Raji (cell line): ENCODE results near the gene CSKMT.
A peak's percentile ranks its signal among the peaks of the same experiment; 100 is the strongest.

Experiments used
- POLR2A ChIP-seq: IDR thresholded peaks from 2 replicates; pipeline ENCODE4 v1.6.1; 2011; ENCODE audit warnings: low read depth, low read length, control low read depth; ENCODE audit not compliant: insufficient read depth

CSKMT gene

GRCh38 chr11:62676698-62677097 is 11.6 kb downstream of the CSKMT start:
- TF ChIP-seq POLR2A: no peak

DNA sequence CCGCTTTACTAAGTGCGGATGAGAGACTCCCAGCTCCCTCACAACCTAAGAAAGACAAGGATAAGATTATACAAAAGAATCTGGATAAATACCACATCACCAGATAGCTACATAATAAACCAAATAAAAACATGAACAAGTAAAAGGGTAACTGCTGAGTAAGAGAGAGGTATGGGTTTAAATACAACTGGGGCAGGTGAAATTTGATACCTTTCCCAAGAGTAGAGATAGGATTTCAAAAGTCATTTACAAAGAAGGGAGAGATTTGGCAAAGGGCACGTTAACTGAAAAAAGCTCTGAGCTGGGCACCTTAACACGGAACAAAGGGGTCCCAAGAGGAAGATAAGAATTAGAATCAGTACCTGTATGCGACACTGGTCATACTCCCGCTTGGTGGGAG is 12.0 kb downstream of the CSKMT start:
- TF ChIP-seq POLR2A: no peak

DNA sequence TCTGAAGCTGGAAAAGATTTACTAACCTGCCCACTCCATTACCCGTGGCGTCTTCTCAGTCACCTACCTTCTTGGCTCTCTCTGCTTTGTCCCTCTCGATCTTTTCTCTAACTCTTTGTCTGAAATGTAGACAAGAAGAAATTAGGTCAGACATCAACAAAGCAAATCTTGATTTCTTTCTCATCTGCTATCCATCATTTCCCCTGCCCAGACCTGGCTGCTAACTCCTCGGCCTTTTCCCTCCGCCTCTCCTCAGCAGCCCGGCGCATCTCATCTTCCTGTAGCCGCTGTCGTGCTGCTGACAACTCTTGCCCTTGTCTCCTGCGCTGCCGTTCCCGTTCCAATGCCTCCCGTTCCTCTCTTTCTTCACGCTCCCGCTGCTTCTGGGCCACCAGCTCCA is 12.6 kb downstream of the CSKMT start:
- no peak for TF ChIP-seq POLR2A

- no peak for TF ChIP-seq POLR2A
These were observed 13.3 kb downstream of the CSKMT start for GRCh38 chr11:62678433-62678769.

DNA sequence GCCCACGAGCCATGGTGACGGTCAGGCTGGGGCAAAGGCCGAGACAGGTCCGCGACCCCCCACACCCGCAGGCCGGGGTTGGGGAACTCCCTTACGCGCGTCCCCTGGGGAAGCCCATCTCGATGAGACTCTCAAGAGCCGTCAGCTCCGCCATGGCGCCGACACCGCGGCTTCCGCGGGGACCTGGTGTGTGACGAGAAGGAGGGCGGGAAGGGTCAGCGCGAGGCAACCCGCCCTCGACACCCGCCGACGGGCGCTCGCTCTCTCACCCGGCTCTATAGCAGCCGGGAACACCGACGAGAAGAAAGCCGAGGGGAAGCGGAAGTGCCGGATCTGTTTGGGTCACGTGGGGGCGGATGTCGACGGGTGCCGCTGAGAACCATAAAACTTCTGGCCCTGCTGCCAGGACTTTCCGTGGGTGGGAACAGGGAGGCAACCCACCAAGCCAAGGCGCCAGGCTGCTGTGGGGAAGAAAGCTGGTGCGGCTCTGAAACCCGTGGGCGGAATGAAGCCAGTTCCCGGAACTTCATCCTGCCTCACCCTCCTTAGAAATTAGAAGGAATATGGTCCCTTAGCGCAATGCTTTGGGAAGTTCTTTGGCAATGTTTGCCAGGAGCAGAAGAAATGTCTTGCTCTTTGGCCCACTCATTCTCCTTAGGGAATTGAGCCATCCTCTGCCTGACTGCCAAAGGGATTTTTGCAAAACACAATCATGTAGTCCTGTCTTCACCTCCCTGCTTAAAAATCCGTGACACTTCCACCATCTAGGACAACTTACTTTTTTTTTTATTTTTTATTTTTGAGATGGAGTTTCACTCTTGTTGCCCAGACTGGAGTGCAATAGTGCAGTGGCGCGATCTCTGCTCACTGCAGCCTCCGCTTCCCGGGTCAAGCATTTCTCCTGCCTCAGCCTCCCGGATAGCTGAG is 13.9 kb downstream of the CSKMT start, which contains the start of gene UBXN1:
Gene UBXN1 (minus strand): TSS at position 304 of the 927 bp plus-strand sequence. CDS start 150 bp downstream, at position 154.
- TF ChIP-seq POLR2A: peak; percentile 78

GRCh38 chr11:62680825-62681240 is 15.7 kb downstream of the CSKMT start:
- TF ChIP-seq POLR2A: peak; percentile 37; the same call in 1 of the 2 replicates

DNA sequence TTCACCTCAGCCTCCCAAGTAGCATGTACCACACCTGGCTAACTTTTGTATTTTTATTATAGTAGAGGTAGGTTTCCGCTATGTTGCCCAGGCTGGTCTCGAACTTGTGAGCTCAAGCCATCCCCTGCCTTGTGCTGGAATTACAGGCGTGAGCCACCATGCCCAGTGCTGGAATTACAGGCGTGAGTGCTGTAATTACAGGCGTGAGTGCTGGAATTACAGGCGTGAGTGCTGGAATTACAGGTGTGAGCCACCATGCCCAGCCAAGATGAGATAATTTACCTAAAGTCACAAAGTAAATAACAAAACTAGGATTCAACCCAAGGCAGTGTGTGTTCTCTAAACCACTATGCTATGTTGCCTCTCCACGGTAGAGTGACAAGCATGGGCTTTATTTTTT is 17.4 kb downstream of the CSKMT start:
- TF ChIP-seq POLR2A: no peak

- TF ChIP-seq POLR2A: no peak
These were observed 22.6 kb downstream of the CSKMT start for GRCh38 chr11:62687508-62688396.

- no peak for TF ChIP-seq POLR2A
These were observed 23.4 kb downstream of the CSKMT start for GRCh38 chr11:62688491-62688890.

DNA sequence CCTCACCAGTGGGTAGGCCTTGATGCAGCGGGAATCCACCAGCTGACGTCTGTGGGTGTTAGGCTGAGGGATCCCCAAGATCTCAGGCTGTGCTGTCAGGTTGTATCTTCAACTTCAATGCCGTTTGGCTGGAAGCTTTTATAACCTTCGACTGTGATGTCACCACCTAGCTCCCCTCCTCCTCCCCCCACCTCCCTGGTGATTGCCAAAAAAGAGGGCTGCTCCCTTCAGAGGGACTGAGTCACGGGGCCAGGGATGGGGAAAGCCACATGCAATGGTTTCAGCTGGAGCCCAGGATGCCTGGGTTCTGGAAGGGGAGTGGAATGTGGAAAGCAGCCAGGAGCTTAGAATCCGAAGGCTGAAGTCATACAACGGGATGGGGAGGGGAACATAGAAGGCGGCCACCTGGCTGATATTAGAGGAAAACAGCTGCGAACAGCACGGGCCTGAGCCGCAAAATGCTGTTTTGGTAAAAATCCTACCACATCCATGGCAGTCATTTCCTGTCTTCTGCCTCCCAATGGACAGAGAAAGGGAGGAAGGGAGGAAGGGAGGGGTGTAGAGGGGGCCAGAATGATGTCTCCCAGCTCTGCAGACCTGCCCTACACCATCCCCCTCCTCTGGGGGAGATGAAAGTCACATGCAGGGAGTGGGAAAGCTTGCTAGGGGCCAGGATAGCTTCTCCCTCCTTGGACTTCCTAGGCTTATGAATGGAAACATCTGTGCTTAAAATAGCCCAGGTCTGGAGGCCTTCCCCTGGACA is 24.5 kb downstream of the CSKMT start, which contains the start of gene LRRN4CL:
Gene LRRN4CL (minus strand): TSS at position 110 of the 763 bp plus-strand sequence. CDS start 1,022 bp downstream, outside the sequence.
- no peak for TF ChIP-seq POLR2A

DNA sequence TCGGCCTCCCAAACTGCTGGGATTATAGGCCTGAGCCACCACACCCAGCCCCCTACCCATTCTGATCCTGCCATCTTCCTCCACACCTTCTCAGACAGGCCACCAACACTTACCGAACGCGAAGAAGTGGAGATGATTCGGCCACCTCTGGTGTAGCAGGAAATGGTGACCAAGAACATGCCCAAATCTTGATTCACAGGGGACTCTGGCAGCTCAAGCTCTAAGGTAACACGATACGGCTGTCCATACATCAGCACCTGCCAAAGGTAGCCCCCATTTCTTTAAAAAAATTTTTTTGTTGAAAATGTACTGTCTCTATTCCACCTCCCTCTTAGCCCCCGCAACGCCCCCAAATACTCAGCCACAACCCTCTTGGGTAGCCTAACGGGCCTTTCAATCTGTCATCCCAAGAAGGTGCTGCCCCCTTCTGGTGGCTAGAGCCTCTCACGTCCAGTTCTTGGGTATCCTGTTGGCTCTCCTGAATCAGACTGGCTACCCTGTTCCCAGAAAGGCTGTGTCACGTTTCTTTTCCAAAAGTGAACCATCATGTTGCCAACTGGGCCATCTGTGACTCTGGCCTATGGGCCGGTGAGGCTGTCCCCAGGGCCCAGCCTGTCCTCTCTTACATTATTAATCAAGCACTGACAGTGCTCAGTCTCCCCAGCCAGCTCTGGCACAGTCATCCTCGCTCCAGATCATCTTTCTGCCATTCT is 29.5 kb downstream of the CSKMT start:
- TF ChIP-seq POLR2A: no peak

GRCh38 chr11:62702246-62702645 is 37.1 kb downstream of the CSKMT start:
- no peak for TF ChIP-seq POLR2A

- no peak for TF ChIP-seq POLR2A
These were observed 40.3 kb downstream of the CSKMT start for GRCh38 chr11:62705413-62705812.
